Activated CD8-positive, alpha-beta T cell treated with anti-CD3 and anti-CD28 coated beads for 36 hours (primary cell): ENCODE measurements around the gene CMIP. TPM values are rescaled to one million over a fixed set of nuclear protein-coding genes. Genes with fewer than 3 reads are reported as not detected.

ENCODE experiments used
- ATAC-seq: fragments of 200-7000 bp; cut with Tn5 transposase; one replicate; pipeline ENCODE4 v1.10.0; 2021; ENCODE audit warnings: mild to moderate bottlenecking, moderate library complexity
- CTCF ChIA-PET: fragments of 350-600 bp; sonication (Branson Sonifier 250); formaldehyde crosslinking; loops from one replicate; lab custom pipeline; 2021; ENCODE audit warnings: antibody characterized with exemption; lab: Charles Lee
- POLR2A ChIA-PET: fragments of 350-600 bp; sonication (Branson Sonifier 250); formaldehyde crosslinking; loops from one replicate; lab custom pipeline; 2021; ENCODE audit warnings: antibody characterized with exemption; lab: Charles Lee
- DNase-seq: peaks from one replicate; pipeline ENCODE4 v3.0.0-alpha.2; 2020
- H3K27ac Mint-ChIP-seq: one replicate; pipeline ENCODE4 v1.8.0; 2021; ENCODE audit warnings: mild to moderate bottlenecking, mixed read lengths
- H3K27me3 Mint-ChIP-seq: one replicate; pipeline ENCODE4 v1.8.0; 2021; ENCODE audit warnings: mixed read lengths
- H3K36me3 Mint-ChIP-seq: one replicate; pipeline ENCODE4 v1.8.0; 2021; ENCODE audit warnings: low read depth, mixed read lengths
- H3K4me1 Mint-ChIP-seq: one replicate; pipeline ENCODE4 v1.8.0; 2021; ENCODE audit warnings: low read depth, mixed read lengths
- H3K4me3 Mint-ChIP-seq: one replicate; pipeline ENCODE4 v1.8.0; 2021; ENCODE audit warnings: mild to moderate bottlenecking, moderate library complexity, mixed read lengths
- H3K9me3 Mint-ChIP-seq: one replicate; pipeline ENCODE4 v1.8.0; 2021; ENCODE audit warnings: mixed read lengths
- intact Hi-C: fragments of 100-400 bp; cut with micrococcal nuclease; formaldehyde crosslinking; loops from one replicate; pipeline ENCODE4 v1.10.0; 2022
- total RNA-seq, 2 experiments: library from RNA; stranded (reverse); gene quantifications; one replicate each; pipeline ENCODE4 v1.2.3, GENCODE V29; 2021
- TF ChIP-seq, protein P1 (sequence below): fragments of 200-600 bp; IDR thresholded peaks from one replicate; pipeline ENCODE4 v1.8.0; 2022; ENCODE audit warnings: antibody characterized with exemption, mild to moderate bottlenecking

CMIP gene
- total RNA-seq, 2 experiments from 2014 or later, result 37.6 to 38.5 TPM

- CTCF ChIA-PET, result interaction anchor here (1.0 to 1.1 kb wide), 2 partner anchors 10 to 31 kb away, joined by 3 to 5 read pairs; no protein-coding TSS in a partner anchor
- TF ChIP-seq, protein P1, sequence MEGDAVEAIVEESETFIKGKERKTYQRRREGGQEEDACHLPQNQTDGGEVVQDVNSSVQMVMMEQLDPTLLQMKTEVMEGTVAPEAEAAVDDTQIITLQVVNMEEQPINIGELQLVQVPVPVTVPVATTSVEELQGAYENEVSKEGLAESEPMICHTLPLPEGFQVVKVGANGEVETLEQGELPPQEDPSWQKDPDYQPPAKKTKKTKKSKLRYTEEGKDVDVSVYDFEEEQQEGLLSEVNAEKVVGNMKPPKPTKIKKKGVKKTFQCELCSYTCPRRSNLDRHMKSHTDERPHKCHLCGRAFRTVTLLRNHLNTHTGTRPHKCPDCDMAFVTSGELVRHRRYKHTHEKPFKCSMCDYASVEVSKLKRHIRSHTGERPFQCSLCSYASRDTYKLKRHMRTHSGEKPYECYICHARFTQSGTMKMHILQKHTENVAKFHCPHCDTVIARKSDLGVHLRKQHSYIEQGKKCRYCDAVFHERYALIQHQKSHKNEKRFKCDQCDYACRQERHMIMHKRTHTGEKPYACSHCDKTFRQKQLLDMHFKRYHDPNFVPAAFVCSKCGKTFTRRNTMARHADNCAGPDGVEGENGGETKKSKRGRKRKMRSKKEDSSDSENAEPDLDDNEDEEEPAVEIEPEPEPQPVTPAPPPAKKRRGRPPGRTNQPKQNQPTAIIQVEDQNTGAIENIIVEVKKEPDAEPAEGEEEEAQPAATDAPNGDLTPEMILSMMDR, result no peak
- no peak overlapping the region for H3K27ac Mint-ChIP-seq
Observed at GRCh38 chr16:81435567-81435966, 9.0 kb upstream of the CMIP start.

GRCh38 chr16:81436386-81436785 lies 8.2 kb upstream of the CMIP start:
- Mint-ChIP-seq H3K4me1 (peaks cover 6% of the 10 kb centered on the region), H3K4me3 (no peak overlapping the region), H3K36me3 (no peaks in the 10 kb centered on the region), H3K27me3 (no peaks in the 10 kb centered on the region), H3K9me3 (no peaks in the 10 kb centered on the region), H3K27ac (no peak overlapping the region)
- TF ChIP-seq, protein P1, result no peak
- ChIA-PET CTCF (interaction anchor here (1.4 kb wide), 1 partner anchor 32 kb away, joined by 3 read pairs; no protein-coding TSS in a partner anchor), POLR2A (interaction anchor here (1.2 kb wide), 1 partner anchor 13 kb away, joined by 4 read pairs; no protein-coding TSS in a partner anchor)
- ATAC-seq (no peak), DNase-seq (no peak)
- intact Hi-C loops, result no loop called here

More at GRCh38 chr16:81435567-81435966, 9.0 kb upstream of the CMIP start:
- no peaks in the 10 kb centered on the region for H3K9me3 Mint-ChIP-seq
- no peak overlapping the region for H3K4me3 Mint-ChIP-seq
- H3K4me1 Mint-ChIP-seq, result peaks cover 9% of the 10 kb centered on the region
- no peaks in the 10 kb centered on the region for H3K27me3 Mint-ChIP-seq
- DNase-seq (no peak), ATAC-seq (no peak)
- no peaks in the 10 kb centered on the region for H3K36me3 Mint-ChIP-seq
- intact Hi-C loops, result no loop called here
- POLR2A ChIA-PET, result interaction anchor here (0.6 to 1.2 kb wide), 2 partner anchors 14 to 166 kb away, joined by 3 to 4 read pairs; no protein-coding TSS in a partner anchor

GRCh38 chr16:81437865-81438264 lies 6.7 kb upstream of the CMIP start:
- intact Hi-C loops, result no loop called here
- peaks cover 9% of the 10 kb centered on the region for H3K4me1 Mint-ChIP-seq
- H3K27me3 Mint-ChIP-seq, result peaks cover 2% of the 10 kb centered on the region
- H3K27ac Mint-ChIP-seq, result no peak overlapping the region
- ATAC-seq, result no peak
- no peaks in the 10 kb centered on the region for H3K9me3 Mint-ChIP-seq
- CTCF ChIA-PET, result no interaction called here
- DNase-seq, result no peak
- no peak overlapping the region for H3K4me3 Mint-ChIP-seq
- POLR2A ChIA-PET, result no interaction called here
- TF ChIP-seq, protein P1, result no peak
- no peaks in the 10 kb centered on the region for H3K36me3 Mint-ChIP-seq

DNA sequence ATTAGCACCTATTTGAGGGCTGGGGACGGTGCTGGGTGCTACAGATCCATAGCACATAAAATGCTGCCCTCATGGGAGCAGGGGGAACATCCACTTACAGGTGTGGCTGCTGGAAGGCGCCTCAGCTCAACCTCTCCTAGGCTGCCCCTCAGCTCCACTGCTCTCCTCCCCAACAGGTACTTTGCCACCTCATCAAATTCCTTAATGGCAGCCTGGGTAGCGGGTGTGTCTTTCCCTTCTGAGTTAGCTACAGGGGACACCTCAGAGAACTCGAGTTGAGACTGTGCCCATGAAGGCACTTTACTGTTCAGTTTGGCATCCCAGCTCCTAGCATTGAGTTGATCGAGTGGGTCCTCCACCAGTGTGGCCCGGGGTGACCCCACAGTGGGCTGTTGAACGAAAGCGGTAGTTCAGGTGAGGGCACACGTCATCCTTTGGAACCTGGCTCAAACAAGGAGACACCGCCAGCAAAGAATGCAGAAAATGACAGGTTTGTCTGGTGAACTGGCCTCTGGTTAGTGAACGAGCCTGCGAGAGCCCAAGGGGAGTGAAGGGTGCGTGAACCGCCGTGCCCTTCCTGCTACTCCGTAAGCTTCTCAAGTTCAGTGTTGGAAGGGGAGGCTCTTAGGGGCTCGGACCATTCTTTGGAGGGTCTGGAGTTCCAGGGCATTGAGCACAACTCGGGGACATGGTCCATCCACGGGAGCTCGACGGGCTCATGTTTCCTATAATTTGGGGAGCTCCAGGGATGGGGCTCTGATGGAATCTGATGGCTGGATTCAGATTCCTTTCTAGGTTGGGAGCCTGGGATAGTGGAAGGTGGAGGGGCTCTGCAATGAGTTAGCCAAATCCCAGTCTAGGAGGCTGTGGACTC lies 3.5 kb upstream of the CMIP start:
- peaks cover 2% of the 10 kb centered on the region for H3K27me3 Mint-ChIP-seq
- POLR2A ChIA-PET, result interaction anchor here (1.6 kb wide), 1 partner anchor 11 kb away, joined by 4 read pairs; no protein-coding TSS in a partner anchor
- intact Hi-C loops, result no loop called here

More for the DNA sequence above, 3.5 kb upstream of the CMIP start:
- Mint-ChIP-seq H3K27ac (no peak overlapping the region), H3K36me3 (peaks cover 3% of the 10 kb centered on the region), H3K4me3 (no peak overlapping the region), H3K9me3 (no peaks in the 10 kb centered on the region), H3K4me1 (peaks cover 20% of the 10 kb centered on the region)
- CTCF ChIA-PET, result interaction anchor here (1.1 kb wide), 1 partner anchor 8 kb away, joined by 4 read pairs; no protein-coding TSS in a partner anchor
- no peak for ATAC-seq
- no peak for DNase-seq
- TF ChIP-seq, protein P1, result no peak
